Osteocyte (in vitro differentiated cells): Measurements from ENCODE around the gene EIF4E3. TPM values are rescaled to one million over a fixed set of nuclear protein-coding genes. Genes with fewer than 3 reads are reported as not detected.

Source experiments
- DNase-seq: peaks from one replicate; pipeline ENCODE4 v3.0.0; 2021; ENCODE audit warnings: mixed read lengths; ENCODE audit not compliant: unreplicated experiment; ENCODE audit errors: extremely low spot score
- H3K27ac Mint-ChIP-seq: one replicate; pipeline ENCODE4 v1.8.0; 2021; ENCODE audit warnings: mild to moderate bottlenecking, mixed read lengths; ENCODE audit not compliant: unreplicated experiment
- H3K27me3 Mint-ChIP-seq: one replicate; pipeline ENCODE4 v1.8.0; 2021; ENCODE audit warnings: mixed read lengths; ENCODE audit not compliant: unreplicated experiment
- H3K36me3 Mint-ChIP-seq: one replicate; pipeline ENCODE4 v1.8.0; 2021; ENCODE audit warnings: mixed read lengths; ENCODE audit not compliant: unreplicated experiment
- H3K4me1 Mint-ChIP-seq: one replicate; pipeline ENCODE4 v1.8.0; 2021; ENCODE audit warnings: mixed read lengths; ENCODE audit not compliant: unreplicated experiment
- H3K4me3 Mint-ChIP-seq: one replicate; pipeline ENCODE4 v1.8.0; 2021; ENCODE audit warnings: mild to moderate bottlenecking, moderate library complexity, mixed read lengths; ENCODE audit not compliant: unreplicated experiment
- H3K9me3 Mint-ChIP-seq: one replicate; pipeline ENCODE4 v1.8.0; 2021; ENCODE audit warnings: mixed read lengths; ENCODE audit not compliant: unreplicated experiment
- total RNA-seq: library from RNA; stranded (reverse); gene quantifications from 2 replicates; pipeline ENCODE4 v1.2.1, GENCODE V29; 2021
- TF ChIP-seq, protein P1 (sequence below): fragments of 200-600 bp; sonication (generic); IDR thresholded peaks from 2 replicates; pipeline ENCODE4 v1.5.0; 2021; ENCODE audit warnings: antibody characterized with exemption, mild to moderate bottlenecking, moderate library complexity

EIF4E3 gene
- total RNA-seq, 1 donor from 2014 or later = 7.7 TPM

GRCh38 chr3:71708476-71709105 is 16.6 kb downstream of the EIF4E3 start:
- no peak for DNase-seq
- Mint-ChIP-seq H3K4me3 (no peak overlapping the region), H3K27ac (no peak overlapping the region), H3K27me3 (no peaks in the 10 kb centered on the region), H3K4me1 (peaks cover 5% of the 10 kb centered on the region), H3K9me3 (no peaks in the 10 kb centered on the region), H3K36me3 (peaks cover 2% of the 10 kb centered on the region)
- TF ChIP-seq, protein P1, sequence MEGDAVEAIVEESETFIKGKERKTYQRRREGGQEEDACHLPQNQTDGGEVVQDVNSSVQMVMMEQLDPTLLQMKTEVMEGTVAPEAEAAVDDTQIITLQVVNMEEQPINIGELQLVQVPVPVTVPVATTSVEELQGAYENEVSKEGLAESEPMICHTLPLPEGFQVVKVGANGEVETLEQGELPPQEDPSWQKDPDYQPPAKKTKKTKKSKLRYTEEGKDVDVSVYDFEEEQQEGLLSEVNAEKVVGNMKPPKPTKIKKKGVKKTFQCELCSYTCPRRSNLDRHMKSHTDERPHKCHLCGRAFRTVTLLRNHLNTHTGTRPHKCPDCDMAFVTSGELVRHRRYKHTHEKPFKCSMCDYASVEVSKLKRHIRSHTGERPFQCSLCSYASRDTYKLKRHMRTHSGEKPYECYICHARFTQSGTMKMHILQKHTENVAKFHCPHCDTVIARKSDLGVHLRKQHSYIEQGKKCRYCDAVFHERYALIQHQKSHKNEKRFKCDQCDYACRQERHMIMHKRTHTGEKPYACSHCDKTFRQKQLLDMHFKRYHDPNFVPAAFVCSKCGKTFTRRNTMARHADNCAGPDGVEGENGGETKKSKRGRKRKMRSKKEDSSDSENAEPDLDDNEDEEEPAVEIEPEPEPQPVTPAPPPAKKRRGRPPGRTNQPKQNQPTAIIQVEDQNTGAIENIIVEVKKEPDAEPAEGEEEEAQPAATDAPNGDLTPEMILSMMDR = no peak

DNA sequence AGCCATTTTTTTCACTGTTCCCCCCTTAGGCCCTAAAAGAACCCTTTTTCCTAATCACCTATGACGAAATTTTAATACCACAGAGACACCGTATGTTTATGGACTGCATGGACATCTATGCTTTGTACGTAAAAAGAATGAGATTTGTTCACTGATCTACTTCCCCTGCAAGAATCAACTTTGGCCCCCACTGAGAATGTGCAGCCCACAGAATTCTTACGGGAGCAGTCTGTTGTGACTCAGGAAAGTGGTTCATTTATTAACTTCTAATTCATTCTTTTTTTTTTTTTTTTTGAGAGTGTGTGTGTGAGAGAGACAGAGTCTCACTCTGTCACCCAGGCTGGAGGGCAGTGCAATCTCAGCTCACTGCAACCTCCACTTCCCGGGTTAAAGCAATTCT is 17.6 kb downstream of the EIF4E3 start:
- Mint-ChIP-seq H3K4me1 (peaks cover 5% of the 10 kb centered on the region), H3K27ac (no peak overlapping the region), H3K4me3 (no peak overlapping the region), H3K36me3 (peaks cover 2% of the 10 kb centered on the region), H3K27me3 (no peaks in the 10 kb centered on the region), H3K9me3 (no peaks in the 10 kb centered on the region)
- DNase-seq = no peak
- TF ChIP-seq, protein P1 = no peak

- H3K27ac Mint-ChIP-seq = no peak overlapping the region
- H3K4me3 Mint-ChIP-seq = no peak overlapping the region
- H3K4me1 Mint-ChIP-seq = peaks cover 5% of the 10 kb centered on the region
- no peak for DNase-seq
- peaks cover 2% of the 10 kb centered on the region for H3K36me3 Mint-ChIP-seq
- peaks cover 6% of the 10 kb centered on the region for H3K27me3 Mint-ChIP-seq
- no peaks in the 10 kb centered on the region for H3K9me3 Mint-ChIP-seq
- TF ChIP-seq, protein P1 = no peak
Measured at GRCh38 chr3:71705681-71706080, 19.5 kb downstream of the EIF4E3 start.

DNA sequence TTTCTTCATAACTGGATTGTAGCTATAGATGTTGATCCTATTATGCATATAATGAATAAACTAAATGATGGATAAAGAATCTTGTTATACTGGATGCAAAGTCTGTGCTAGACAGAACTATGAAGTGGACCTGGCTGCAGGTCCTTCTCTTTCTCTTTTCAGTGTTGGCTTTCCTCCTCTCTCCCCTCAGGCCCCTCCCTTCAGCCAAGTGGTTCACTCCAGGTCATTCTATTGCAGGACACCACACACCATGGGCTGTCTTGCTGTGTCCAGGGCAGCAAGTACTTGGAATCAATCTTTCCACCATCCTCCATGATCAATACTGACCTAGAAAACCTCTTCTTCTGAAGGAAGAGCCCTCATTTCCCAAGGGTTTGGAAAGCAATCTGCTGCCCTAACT is 20.3 kb downstream of the EIF4E3 start:
- Mint-ChIP-seq H3K4me1 (peaks cover 5% of the 10 kb centered on the region), H3K27ac (no peak overlapping the region), H3K4me3 (no peak overlapping the region), H3K27me3 (peaks cover 6% of the 10 kb centered on the region), H3K36me3 (peaks cover 2% of the 10 kb centered on the region), H3K9me3 (no peaks in the 10 kb centered on the region)
- TF ChIP-seq, protein P1 = no peak
- DNase-seq = no peak

DNA sequence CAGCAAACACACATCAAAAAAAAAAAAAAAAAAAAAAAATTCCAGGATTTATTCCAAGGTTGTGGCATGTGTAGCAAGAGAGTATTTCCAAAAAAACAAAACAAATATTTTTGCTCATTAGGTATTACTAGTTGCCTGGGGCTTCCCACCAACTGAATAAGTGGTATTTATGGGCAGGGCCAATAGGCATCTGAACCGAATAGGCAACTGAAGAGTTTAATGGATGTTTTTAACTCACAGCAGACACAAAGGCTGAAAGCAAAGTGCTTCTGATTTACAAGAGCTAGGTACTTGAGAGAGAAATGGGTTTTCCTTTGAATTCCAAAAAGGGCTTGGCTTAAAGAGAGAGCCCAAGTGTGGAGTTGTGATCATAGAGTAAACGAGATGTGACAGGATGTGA is 21.4 kb downstream of the EIF4E3 start:
- peaks cover 2% of the 10 kb centered on the region for H3K36me3 Mint-ChIP-seq
- TF ChIP-seq, protein P1 = no peak
- H3K27me3 Mint-ChIP-seq = peaks cover 6% of the 10 kb centered on the region
- no peaks in the 10 kb centered on the region for H3K9me3 Mint-ChIP-seq
- no peak overlapping the region for H3K27ac Mint-ChIP-seq
- no peak overlapping the region for H3K4me3 Mint-ChIP-seq
- DNase-seq = no peak
- peaks cover 5% of the 10 kb centered on the region for H3K4me1 Mint-ChIP-seq
